ENCODE data around the gene VOPP1. TPM values are rescaled to one million over a fixed set of nuclear protein-coding genes. Genes with fewer than 3 reads are reported as not detected.

Gene VOPP1
- total RNA-seq, 1 donor from 2014 or later: 97.9 TPM

DNA sequence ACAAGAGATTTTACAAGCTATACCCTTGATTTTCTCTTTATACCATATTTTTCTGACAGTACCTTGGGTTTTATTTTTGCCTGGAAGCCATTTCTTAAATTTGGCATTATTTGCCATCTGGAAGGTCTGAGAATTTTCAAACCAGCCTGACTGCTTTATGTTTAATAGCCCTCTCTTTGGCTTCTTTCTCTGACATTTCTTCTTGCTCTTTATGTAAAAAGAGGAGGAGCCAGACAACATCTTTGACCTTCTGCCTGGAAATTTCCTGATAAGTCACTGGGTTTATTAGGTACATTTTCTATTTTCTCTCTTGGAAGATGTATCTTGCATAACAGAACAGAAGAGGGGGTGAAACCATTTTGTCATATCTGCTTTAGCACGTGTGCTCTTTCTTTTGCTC is 127.5 kb downstream of the VOPP1 start:
- H3K4me3 ChIP-seq (ENCODE audit: low read depth, low read length): no peak overlapping the region
- TF ChIP-seq, protein P1, sequence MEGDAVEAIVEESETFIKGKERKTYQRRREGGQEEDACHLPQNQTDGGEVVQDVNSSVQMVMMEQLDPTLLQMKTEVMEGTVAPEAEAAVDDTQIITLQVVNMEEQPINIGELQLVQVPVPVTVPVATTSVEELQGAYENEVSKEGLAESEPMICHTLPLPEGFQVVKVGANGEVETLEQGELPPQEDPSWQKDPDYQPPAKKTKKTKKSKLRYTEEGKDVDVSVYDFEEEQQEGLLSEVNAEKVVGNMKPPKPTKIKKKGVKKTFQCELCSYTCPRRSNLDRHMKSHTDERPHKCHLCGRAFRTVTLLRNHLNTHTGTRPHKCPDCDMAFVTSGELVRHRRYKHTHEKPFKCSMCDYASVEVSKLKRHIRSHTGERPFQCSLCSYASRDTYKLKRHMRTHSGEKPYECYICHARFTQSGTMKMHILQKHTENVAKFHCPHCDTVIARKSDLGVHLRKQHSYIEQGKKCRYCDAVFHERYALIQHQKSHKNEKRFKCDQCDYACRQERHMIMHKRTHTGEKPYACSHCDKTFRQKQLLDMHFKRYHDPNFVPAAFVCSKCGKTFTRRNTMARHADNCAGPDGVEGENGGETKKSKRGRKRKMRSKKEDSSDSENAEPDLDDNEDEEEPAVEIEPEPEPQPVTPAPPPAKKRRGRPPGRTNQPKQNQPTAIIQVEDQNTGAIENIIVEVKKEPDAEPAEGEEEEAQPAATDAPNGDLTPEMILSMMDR (IDR thresholded peaks at IDR 0.05; ENCODE audit: insufficient read depth, low read length, severe bottlenecking): no peak
- H3K27me3 ChIP-seq (ENCODE audit: control insufficient read depth, insufficient read depth, low read length): no peaks in the 10 kb centered on the region
- no peak for FAIRE-seq
- H3K36me3 ChIP-seq (ENCODE audit: control insufficient read depth, insufficient read depth, low read length): no peaks in the 10 kb centered on the region
- DNase-seq (ENCODE audit: low read depth): no peak

DNA sequence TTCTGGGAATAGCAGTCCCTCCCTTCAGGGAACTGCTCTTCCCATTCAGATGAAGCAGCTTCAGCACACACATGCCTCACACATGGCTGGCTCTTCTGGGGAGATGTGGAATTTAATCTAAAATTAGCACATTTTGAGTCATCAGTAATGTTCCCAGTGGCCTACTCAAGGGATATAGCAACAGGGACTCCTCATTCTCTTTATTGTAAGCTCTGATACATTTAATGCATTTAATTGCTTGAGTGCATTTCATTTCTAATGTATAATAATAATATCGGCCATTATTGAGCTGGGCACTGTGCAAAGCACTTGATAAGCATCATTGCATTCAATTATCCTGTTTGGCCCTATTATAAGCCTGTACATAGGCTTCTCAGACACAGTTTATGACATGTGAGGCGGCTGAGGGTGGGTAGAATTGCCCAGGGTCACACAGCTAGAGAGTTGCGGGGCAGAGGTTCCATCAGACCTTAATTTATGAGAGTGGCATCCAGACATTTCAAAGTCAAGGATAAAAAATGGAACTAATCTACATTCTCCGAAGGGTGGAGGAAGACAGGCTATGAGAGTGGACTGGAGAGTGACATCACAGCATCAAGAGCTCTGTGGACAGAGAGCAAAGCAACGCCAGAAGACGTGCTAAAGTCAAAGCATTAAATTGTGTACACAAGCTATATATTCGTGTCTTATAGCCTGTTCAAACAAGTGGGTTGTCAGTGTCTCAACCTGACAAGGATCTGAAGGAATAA is 130.4 kb downstream of the VOPP1 start:
- TF ChIP-seq, protein P1 (IDR thresholded peaks at IDR 0.05; ENCODE audit: insufficient read depth, low read length, severe bottlenecking): no peak
- no peak for FAIRE-seq
- H3K36me3 ChIP-seq (ENCODE audit: control insufficient read depth, insufficient read depth, low read length): no peaks in the 10 kb centered on the region
- peak; percentile 21 for DNase-seq (ENCODE audit: low read depth)
- no peaks in the 10 kb centered on the region for H3K27me3 ChIP-seq (ENCODE audit: control insufficient read depth, insufficient read depth, low read length)
- H3K4me3 ChIP-seq (ENCODE audit: low read depth, low read length): no peak overlapping the region

DNA sequence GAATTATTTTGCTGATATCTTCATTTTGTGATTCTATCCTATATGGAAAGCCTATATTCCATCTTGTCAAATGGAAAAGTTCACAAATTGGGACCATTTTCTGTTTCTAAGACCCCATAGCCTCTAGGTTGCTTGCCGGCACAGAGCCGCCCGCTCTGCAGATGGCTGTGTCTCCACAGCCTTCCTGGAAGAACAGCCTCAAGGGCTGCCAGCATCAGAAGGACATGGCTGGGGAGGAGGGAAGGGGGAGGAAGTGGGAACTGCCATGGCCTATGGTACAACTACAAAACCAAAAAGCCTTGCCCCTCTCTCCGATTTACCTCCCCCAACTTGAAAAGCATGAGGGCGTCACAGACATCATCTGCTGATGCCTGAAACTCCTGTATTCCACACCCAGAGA is 131.3 kb downstream of the VOPP1 start:
- TF ChIP-seq, protein P1 (IDR thresholded peaks at IDR 0.05; ENCODE audit: insufficient read depth, low read length, severe bottlenecking): no peak
- no peak for FAIRE-seq

DNA sequence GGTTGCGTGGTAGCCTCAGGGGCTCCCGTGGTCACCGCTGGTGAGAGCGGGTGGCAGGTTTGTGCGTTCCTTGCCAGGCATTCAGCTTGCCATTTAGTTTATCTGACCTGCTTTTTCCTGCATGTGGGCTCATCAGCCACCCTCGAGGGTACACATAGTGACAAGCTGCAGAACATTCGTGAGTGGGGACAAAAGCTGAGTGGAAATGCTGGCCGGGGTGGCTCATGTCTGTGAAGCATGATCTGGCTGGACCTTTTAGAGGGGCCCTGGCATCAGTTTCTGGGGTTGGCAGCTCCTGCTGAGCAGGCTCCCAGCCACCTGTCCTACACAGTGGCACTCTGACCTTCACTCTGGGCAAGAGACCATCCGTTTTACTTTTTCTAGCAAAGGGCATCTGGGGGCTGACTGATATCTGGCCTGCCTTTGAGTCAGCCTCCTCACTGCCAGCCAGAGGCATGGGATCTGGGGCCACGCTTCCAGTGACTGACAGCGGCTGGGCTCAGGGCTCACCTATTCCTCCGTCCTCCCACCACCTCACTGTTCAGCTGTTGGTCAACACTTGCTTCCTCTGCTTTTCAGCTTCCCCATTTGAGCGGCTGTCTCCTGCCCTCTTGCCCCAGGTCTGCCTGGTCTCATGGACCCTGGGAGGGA is 132.1 kb downstream of the VOPP1 start:
- Histone ChIP-seq H3K27me3 (ENCODE audit: control insufficient read depth, insufficient read depth, low read length) (no peaks in the 10 kb centered on the region), H3K36me3 (ENCODE audit: control insufficient read depth, insufficient read depth, low read length) (no peaks in the 10 kb centered on the region), H3K4me3 (ENCODE audit: low read depth, low read length) (no peak overlapping the region)
- TF ChIP-seq, protein P1 (IDR thresholded peaks at IDR 0.05; ENCODE audit: insufficient read depth, low read length, severe bottlenecking): no peak
- no peak for FAIRE-seq
- no peak for DNase-seq (ENCODE audit: low read depth)

More for the DNA sequence above, 131.3 kb downstream of the VOPP1 start:
- Histone ChIP-seq H3K36me3 (ENCODE audit: control insufficient read depth, insufficient read depth, low read length) (no peaks in the 10 kb centered on the region), H3K4me3 (ENCODE audit: low read depth, low read length) (no peak overlapping the region), H3K27me3 (ENCODE audit: control insufficient read depth, insufficient read depth, low read length) (no peaks in the 10 kb centered on the region)
- no peak for DNase-seq (ENCODE audit: low read depth)

DNA sequence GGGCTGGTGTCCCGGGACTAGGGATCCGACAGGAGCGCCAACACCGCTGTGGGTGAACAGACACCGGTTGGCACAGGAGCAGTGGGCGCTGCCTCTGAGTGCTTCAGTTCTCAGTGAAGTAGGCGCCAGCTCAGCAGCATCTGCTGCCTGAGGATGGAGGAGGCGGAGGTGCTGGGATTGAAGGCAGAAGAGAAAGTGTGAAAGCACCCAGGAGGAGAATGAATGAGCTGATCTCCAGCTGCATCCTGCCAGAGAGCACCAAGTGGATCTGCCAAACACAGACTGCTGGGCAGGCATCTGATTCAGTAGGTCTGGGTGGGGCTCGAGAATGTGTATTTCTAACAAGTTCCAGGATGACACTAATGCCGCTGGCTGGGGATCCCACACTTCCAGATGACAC is 132.7 kb downstream of the VOPP1 start:
- DNase-seq (ENCODE audit: low read depth): no peak

More for the DNA sequence above, 132.7 kb downstream of the VOPP1 start:
- Histone ChIP-seq H3K36me3 (ENCODE audit: control insufficient read depth, insufficient read depth, low read length) (no peaks in the 10 kb centered on the region), H3K27me3 (ENCODE audit: control insufficient read depth, insufficient read depth, low read length) (no peaks in the 10 kb centered on the region), H3K4me3 (ENCODE audit: low read depth, low read length) (no peak overlapping the region)
- TF ChIP-seq, protein P1 (IDR thresholded peaks at IDR 0.05; ENCODE audit: insufficient read depth, low read length, severe bottlenecking): no peak
- FAIRE-seq: no peak
